WERI-Rb-1 (cell line): ENCODE measurements around the gene EDDM3A.

Experiments
- DNase-seq: peaks from one replicate; pipeline ENCODE4 v3.0.0-alpha.2; 2020
- H3K27ac ChIP-seq: fragments of 250-450 bp; sonication (Bioruptor Pico); 2 replicates; pipeline ENCODE4 v1.5.1; 2020; ENCODE audit warnings: mild to moderate bottlenecking, moderate library complexity
- H3K27me3 ChIP-seq: fragments of 250-450 bp; sonication (Bioruptor Pico); 2 replicates; pipeline ENCODE4 v1.5.1; 2021; ENCODE audit warnings: mild to moderate bottlenecking, low read depth, moderate library complexity; ENCODE audit not compliant: insufficient read depth, severe bottlenecking
- H3K36me3 ChIP-seq: fragments of 250-450 bp; sonication (Bioruptor Pico); 2 replicates; pipeline ENCODE4 v1.5.1; 2020; ENCODE audit warnings: mild to moderate bottlenecking, moderate library complexity
- H3K4me3 ChIP-seq: 2 replicates; pipeline ENCODE4 v1.5.1; 2011; ENCODE audit warnings: low read depth, mild to moderate bottlenecking, control low read depth, low read length
- H3K9me3 ChIP-seq: fragments of 250-450 bp; sonication (Bioruptor Pico); 2 replicates; pipeline ENCODE4 v1.5.1; 2021; ENCODE audit warnings: mild to moderate bottlenecking, moderate library complexity; ENCODE audit not compliant: severe bottlenecking
- TF ChIP-seq, protein P1 (sequence below): IDR thresholded peaks from 2 replicates; pipeline ENCODE4 v1.5.1; 2011; ENCODE audit warnings: low read depth, mild to moderate bottlenecking, control low read depth, inconsistent platforms, low read length

EDDM3A gene

GRCh38 chr14:20745571-20746358 is at the start of gene EDDM3A:
Gene EDDM3A (plus strand): TSS chr14:20745887. CDS start chr14:20747581, 1,694 bp downstream.
- Histone ChIP-seq H3K4me3 (no peak within 1 kb of the TSS), H3K9me3 (no peaks in the 10 kb centered on the region), H3K27me3 (peaks cover 73% of the 10 kb centered on the region), H3K27ac (no peak within 1 kb of the TSS), H3K36me3 (no peaks in the 10 kb centered on the region)
- TF ChIP-seq, protein P1, sequence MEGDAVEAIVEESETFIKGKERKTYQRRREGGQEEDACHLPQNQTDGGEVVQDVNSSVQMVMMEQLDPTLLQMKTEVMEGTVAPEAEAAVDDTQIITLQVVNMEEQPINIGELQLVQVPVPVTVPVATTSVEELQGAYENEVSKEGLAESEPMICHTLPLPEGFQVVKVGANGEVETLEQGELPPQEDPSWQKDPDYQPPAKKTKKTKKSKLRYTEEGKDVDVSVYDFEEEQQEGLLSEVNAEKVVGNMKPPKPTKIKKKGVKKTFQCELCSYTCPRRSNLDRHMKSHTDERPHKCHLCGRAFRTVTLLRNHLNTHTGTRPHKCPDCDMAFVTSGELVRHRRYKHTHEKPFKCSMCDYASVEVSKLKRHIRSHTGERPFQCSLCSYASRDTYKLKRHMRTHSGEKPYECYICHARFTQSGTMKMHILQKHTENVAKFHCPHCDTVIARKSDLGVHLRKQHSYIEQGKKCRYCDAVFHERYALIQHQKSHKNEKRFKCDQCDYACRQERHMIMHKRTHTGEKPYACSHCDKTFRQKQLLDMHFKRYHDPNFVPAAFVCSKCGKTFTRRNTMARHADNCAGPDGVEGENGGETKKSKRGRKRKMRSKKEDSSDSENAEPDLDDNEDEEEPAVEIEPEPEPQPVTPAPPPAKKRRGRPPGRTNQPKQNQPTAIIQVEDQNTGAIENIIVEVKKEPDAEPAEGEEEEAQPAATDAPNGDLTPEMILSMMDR: no peak
- no peak for DNase-seq

GRCh38 chr14:20696764-20697163 is 48.9 kb upstream of the EDDM3A start:
- H3K27ac ChIP-seq: no peak overlapping the region
- H3K4me3 ChIP-seq: no peak overlapping the region
- TF ChIP-seq, protein P1: no peak
- no peaks in the 10 kb centered on the region for H3K36me3 ChIP-seq
- no peaks in the 10 kb centered on the region for H3K9me3 ChIP-seq
- peaks cover 89% of the 10 kb centered on the region for H3K27me3 ChIP-seq
- DNase-seq: no peak

GRCh38 chr14:20697273-20698017 is 48.2 kb upstream of the EDDM3A start:
- Histone ChIP-seq H3K4me3 (no peak overlapping the region), H3K27me3 (peaks cover 87% of the 10 kb centered on the region), H3K27ac (no peak overlapping the region), H3K9me3 (no peaks in the 10 kb centered on the region), H3K36me3 (no peaks in the 10 kb centered on the region)
- DNase-seq: peak; percentile 37
- TF ChIP-seq, protein P1: peak; percentile 53

DNA sequence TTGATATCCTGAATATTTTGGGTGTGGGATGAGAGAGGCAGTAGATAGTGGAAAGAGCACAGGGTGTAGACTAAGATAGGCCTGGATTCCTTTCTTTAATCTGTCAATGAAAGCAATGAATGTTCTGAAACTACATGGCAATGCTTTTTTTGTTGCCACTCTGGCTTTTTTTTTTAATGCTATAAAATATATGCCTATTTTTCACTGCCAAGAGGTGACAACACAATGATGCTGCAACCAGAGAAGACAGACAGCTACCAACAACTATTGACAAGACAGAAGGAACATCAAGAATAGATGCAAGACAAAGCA is 47.7 kb upstream of the EDDM3A start:
- Histone ChIP-seq H3K9me3 (no peaks in the 10 kb centered on the region), H3K27ac (no peak overlapping the region), H3K36me3 (no peaks in the 10 kb centered on the region), H3K4me3 (no peak overlapping the region), H3K27me3 (peaks cover 82% of the 10 kb centered on the region)
- TF ChIP-seq, protein P1: no peak
- no peak for DNase-seq

DNA sequence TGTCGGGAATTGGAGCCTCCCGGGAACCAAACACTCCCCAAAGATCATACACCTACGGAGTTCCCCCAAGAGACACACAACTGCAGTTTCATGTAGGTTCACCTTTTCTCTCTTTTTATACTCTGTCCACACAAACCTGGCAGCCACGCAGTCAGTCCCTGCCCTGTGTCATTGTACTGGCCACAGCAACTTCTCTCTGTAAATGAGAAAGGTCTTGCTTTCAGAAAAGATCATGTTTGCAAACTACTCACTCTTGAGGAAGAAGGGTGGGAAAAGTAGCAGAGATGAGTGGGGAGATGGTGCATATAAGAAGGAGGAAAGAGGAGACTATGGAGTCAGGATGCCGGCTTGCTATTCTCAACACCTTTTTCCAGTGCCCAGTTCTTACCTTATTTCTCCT is 46.8 kb upstream of the EDDM3A start:
- no peak for DNase-seq
- Histone ChIP-seq H3K4me3 (no peak overlapping the region), H3K27ac (no peak overlapping the region), H3K9me3 (no peaks in the 10 kb centered on the region), H3K27me3 (peaks cover 79% of the 10 kb centered on the region), H3K36me3 (no peaks in the 10 kb centered on the region)
- TF ChIP-seq, protein P1: no peak
